NCI-H226 (cell line): ENCODE results near the gene PRDX5.

Experiments used
- DNase-seq: peaks from one replicate; pipeline ENCODE4 v3.0.0-alpha.2; 2015

Gene PRDX5

GRCh38 chr11:64327993-64328392 lies 10.1 kb downstream of the PRDX5 start:
- DNase-seq, result no peak

DNA sequence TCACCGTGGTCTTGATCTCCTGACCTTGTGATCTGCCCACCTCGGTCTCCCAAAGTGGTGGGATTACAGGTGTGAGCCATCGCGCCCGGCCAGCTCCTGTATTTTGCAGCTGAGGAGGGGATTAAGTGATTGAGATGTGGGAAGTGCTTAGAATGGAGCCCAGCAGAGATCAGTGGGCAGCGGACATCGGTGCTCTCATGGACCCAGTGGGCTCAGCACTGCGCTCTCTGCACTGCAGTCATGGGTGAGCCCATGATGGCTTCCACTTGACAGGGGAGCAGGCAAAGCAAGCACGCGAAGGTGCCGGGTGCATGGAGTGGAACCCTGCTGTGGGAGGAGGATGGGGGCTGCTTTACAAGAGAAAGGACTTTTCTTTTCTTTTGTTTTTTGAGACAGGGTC lies 13.0 kb downstream of the PRDX5 start:
- no peak for DNase-seq

- peak; percentile 97 for DNase-seq
Measured at GRCh38 chr11:64331569-64332371, 13.8 kb downstream of the PRDX5 start.

DNA sequence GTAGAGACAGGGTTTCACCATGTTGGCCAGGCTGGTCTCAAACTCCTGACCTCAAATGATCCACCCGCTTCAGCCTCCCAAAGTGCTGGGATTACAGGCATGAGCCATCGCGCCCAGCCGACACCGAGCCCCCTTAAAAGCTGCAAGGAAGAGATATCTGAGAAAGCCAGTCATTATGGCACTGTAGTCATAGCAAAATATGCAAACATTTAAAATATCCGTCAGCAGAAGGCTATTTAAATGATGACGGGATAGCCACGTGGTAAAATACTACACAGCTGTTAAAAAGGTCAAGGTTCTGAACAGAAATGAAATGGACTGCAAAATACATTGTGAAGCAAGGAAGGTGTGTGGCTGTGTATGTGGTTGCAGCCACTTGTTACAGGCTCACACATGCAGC lies 15.6 kb downstream of the PRDX5 start:
- DNase-seq, result no peak

DNA sequence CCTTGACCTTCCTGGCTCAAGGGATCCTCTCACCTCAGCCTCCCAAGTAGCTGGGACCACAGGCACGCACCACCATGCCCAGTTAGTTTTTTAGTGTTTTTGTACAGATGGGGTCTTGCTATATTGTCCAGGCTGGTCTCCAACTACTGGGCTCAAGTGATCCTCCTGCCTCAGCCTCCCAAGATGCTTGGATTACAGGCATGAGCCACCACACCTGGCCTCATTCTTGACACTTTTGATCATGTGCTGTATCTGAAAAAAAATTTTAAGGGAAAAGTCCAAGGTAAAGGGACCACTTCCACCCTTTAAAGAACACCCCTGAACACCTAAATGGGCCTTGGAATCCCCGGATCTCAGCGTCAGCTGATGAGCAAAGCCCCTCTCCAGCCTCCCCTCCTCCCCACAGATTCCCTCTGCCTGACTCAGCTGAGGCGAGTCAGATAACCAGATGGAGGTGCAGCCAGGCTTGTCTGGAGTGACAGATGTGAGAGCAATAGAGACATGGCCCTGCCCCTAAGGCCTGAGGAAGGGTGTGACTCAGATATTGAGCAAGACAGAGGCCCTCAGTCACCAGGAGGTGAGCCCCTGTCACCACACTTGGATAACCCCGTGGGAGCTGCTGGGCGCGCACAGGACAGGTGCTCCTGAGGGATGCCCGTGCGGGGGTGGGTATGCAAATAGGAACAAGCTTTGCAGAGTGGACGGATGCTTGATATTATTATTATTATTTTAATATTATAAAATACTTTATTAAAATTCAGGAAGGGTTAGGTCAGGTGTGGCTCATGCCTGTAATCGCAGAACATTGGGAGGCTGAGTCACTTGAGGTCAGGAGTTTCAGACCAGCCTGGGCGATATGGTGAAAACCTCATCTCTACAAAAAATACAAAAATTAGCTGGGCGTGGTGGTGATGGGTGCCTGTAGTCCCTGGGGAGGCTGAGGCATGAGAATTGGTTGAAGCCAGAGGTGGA lies 17.1 kb downstream of the PRDX5 start:
- DNase-seq, result peak; percentile 99

DNA sequence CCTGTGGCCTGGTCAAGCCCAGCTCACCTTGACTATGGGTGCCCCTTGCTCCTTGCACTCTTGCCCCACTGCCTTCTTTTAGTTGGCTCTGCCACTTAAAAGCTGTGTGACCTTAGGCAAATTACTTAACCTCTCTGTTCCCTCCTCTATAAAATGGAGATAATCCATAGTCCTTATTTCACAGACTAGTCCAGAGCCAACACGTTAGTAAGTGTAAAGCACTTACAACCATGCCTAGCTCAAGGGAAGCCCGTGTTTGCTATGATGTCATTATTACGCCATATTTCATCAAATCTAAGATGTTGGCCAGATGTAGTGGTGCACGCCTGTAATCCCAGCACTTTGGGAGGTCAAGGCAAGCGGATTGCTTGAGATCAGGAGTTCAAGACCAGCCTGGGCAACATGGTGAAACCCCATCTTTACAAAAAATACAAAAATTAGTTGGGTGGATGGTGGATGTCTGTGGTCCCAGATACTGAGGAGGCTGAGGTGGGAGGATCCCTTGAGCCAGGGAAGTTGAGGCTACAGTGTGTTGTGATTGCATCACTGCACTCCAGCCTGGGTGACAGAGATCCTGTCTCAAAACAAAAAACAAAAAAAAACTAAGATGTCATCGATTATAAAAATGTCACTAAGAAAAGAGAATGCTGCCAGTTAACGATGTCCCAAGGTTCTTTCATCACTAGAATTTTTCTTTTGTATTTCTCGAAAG lies 19.8 kb downstream of the PRDX5 start:
- DNase-seq, result no peak

GRCh38 chr11:64338716-64339115 lies 20.8 kb downstream of the PRDX5 start:
- no peak for DNase-seq

GRCh38 chr11:64339286-64339685 lies 21.4 kb downstream of the PRDX5 start:
- DNase-seq, result no peak

GRCh38 chr11:64339754-64340408 lies 22.0 kb downstream of the PRDX5 start, which contains the start of gene CCDC88B:
Gene CCDC88B, plus strand, starts transcription at chr11:64340204. Its CDS starts 63 bp downstream, at chr11:64340267.
- no peak for DNase-seq

- DNase-seq, result no peak
Measured at GRCh38 chr11:64340671-64341335, 22.9 kb downstream of the PRDX5 start.

GRCh38 chr11:64341429-64341828 lies 23.5 kb downstream of the PRDX5 start:
- no peak for DNase-seq

- DNase-seq, result peak; percentile 89
Measured at GRCh38 chr11:64341851-64342791, 24.2 kb downstream of the PRDX5 start.

- no peak for DNase-seq
Measured at GRCh38 chr11:64342869-64343745, 25.2 kb downstream of the PRDX5 start.

DNA sequence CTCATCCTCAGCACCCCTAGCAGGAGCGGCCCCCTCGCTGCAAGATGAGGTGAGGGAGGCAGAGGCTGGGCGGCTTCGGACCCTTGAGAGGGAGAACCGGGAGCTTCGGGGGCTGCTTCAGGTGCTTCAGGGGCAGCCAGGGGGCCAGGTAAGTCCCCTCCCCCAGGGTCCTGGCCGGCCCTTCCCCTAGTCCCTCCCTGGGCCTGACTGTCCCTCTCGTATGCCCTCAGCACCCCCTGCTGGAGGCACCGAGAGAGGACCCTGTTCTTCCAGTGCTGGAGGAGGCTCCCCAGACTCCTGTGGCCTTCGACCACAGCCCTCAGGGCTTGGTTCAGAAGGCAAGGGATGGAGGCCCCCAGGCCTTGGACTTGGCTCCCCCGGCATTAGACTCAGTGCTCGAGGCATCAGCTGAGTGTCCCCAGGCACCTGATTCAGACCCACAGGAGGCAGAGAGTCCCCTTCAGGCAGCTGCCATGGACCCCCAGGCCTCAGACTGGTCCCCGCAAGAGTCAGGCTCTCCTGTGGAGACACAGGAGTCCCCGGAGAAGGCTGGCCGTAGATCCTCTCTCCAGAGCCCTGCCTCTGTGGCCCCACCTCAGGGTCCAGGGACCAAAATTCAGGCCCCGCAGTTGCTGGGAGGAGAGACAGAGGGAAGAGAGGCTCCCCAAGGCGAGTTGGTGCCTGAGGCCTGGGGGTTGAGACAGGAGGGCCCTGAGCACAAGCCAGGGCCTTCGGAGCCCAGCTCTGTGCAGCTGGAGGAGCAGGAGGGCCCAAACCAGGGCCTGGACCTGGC lies 26.0 kb downstream of the PRDX5 start:
- no peak for DNase-seq

DNA sequence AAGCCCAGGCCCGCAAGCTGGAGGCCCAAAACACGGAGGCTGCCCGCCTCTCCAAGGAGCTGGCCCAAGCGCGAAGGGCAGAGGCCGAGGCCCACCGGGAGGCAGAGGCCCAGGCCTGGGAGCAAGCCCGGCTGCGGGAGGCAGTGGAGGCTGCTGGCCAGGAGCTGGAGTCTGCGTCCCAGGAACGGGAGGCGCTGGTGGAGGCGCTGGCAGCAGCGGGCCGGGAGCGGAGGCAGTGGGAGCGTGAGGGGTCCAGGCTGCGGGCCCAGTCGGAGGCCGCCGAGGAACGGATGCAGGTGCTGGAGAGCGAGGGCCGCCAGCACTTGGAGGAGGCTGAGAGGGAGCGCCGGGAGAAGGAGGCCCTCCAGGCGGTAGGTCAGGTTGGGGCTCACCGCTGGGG lies 26.9 kb downstream of the PRDX5 start:
- no peak for DNase-seq

- DNase-seq, result no peak
Measured at GRCh38 chr11:64347193-64347867, 29.4 kb downstream of the PRDX5 start.

DNA sequence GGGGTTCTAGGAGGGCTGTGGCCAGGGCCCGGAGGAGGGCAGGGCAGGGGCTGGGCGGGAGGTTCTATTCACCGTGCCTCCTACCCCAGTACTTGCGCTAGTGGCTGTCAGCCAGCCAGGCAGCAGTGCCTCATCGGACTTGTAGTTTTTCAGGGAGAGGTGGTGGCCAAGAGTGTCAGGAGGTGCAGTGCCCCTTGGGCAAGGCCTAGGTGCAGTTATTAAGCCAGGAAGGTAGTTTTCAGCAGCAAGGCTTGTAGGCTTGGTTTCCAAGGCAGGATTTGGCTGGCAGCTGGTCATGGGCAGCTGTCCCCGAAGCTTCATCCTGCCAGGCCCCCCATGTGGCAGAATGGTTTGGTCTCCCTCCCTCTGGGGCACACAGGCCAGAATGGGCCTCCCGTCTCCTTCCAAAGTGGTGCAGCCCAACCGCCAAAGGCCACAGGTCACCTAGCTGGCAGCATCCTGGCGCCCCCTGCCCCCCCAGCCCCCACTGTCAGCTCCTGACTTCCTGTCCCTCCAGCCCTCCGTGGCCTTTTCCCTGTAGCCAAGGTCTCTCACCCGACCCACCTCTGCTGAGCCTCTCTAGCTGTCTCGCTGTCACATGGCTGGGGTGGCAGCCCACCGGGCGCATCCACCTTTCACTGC lies 30.6 kb downstream of the PRDX5 start:
- DNase-seq, result no peak

GRCh38 chr11:64349025-64349387 lies 31.1 kb downstream of the PRDX5 start:
- no peak for DNase-seq
